Vagina (tissue), 2 donors: ENCODE results near the gene PRR13. TPM values are rescaled to one million over a fixed set of nuclear protein-coding genes. Genes with fewer than 3 reads are reported as not detected.

Experiments used
- DNase-seq, 2 donors: peaks; one replicate each; pipeline ENCODE4 v3.0.0-alpha.2; 2017; ENCODE audit errors: extremely low spot score in 2 of 2
- H3K27ac ChIP-seq: fragments of 200-600 bp; sonication (generic); one replicate; pipeline ENCODE4 v1.5.1; 2019
- H3K27me3 ChIP-seq: fragments of 200-600 bp; sonication (generic); one replicate; pipeline ENCODE4 v1.5.1; 2019
- H3K36me3 ChIP-seq, 2 donors: fragments of 200-600 bp; sonication (generic); one replicate each; pipeline ENCODE4 v1.5.1; 2017 to 2019
- H3K4me1 ChIP-seq: fragments of 200-600 bp; sonication (generic); one replicate; pipeline ENCODE4 v1.5.1; 2019
- H3K4me3 ChIP-seq, 2 donors: fragments of 200-600 bp; sonication (generic); 1 replicate in 1 of 2; 2 replicates in 1 of 2; pipeline ENCODE4 v1.5.1; 2016 to 2019
- H3K9me3 ChIP-seq: fragments of 200-600 bp; sonication (generic); one replicate; pipeline ENCODE4 v1.5.1; 2019
- POLR2A ChIP-seq, 2 donors: fragments of 450-650 bp; IDR thresholded peaks; one replicate each; pipeline ENCODE4 v1.6.1; 2017; ENCODE audit warnings: antibody characterized with exemption in 2 of 2, mild to moderate bottlenecking in 2 of 2, moderate library complexity in 2 of 2
- POLR2AphosphoS5 ChIP-seq, 2 donors: sonication (generic); formaldehyde crosslinking; IDR thresholded peaks; one replicate each; pipeline ENCODE4 v1.9.0; 2017; ENCODE audit warnings: antibody characterized with exemption in 2 of 2, mild to moderate bottlenecking in 2 of 2, low read depth in 1 of 2; ENCODE audit not compliant: insufficient read depth in 1 of 2
- intact Hi-C: fragments of 100-400 bp; cut with DNase I; formaldehyde crosslinking; loops from one replicate; pipeline ENCODE4 v1.15.1; 2023
- total RNA-seq: library from RNA; depleted of rRNA; stranded (reverse); fragments of >200 nt; gene quantifications from one replicate; pipeline ENCODE4 v1.2.3, GENCODE V29; 2016
- TF ChIP-seq, protein P1 (sequence below), 3 experiments: fragments of 450-650 bp in 2 of 3; fragments of 200-600 bp in 1 of 3; sonication (generic) in 1 of 3; IDR thresholded peaks; one replicate each; pipeline ENCODE4 v1.5.1; 2017 to 2019; ENCODE audit warnings: antibody characterized with exemption in 3 of 3, mild to moderate bottlenecking in 2 of 3, moderate library complexity in 2 of 3

Gene PRR13
- total RNA-seq, 1 donor from 2014 or later = 54.0 TPM

DNA sequence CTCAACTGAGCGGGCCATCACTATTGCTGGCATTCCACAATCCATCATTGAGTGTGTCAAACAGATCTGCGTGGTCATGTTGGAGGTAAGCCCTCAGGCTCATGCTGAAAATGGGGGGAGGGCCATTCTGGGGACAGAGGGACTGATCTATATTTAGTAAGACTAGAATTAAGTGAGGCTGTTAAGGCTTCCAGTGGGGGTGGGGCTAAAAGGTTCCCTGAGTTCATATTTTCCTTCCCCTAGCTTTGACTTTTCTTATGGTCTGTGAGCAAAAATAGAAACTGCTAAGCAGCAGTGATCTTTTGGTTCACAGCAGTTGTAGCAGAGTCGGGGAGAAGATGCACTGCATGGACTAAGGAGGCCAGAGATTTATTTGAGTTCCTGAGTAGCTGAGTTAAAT lies 19.5 kb downstream of the PRR13 start:
- DNase-seq = no peak
- Histone ChIP-seq H3K4me1 (peaks cover 12% of the 10 kb centered on the region), H3K4me3 (no peak overlapping the region), H3K27me3 (no peaks in the 10 kb centered on the region), H3K36me3 (peaks cover 0 to 100% of the 10 kb centered on the region in 2 donors), H3K9me3 (no peaks in the 10 kb centered on the region), H3K27ac (no peak overlapping the region)
- intact Hi-C loops = no loop called here
- TF ChIP-seq POLR2AphosphoS5 (IDR thresholded peaks at IDR 0.05; ENCODE audit: insufficient read depth in 1 of 2, low read depth in 1 of 2) (no peak), POLR2A (IDR thresholded peaks at IDR 0.05) (no peak)
- TF ChIP-seq, protein P1, sequence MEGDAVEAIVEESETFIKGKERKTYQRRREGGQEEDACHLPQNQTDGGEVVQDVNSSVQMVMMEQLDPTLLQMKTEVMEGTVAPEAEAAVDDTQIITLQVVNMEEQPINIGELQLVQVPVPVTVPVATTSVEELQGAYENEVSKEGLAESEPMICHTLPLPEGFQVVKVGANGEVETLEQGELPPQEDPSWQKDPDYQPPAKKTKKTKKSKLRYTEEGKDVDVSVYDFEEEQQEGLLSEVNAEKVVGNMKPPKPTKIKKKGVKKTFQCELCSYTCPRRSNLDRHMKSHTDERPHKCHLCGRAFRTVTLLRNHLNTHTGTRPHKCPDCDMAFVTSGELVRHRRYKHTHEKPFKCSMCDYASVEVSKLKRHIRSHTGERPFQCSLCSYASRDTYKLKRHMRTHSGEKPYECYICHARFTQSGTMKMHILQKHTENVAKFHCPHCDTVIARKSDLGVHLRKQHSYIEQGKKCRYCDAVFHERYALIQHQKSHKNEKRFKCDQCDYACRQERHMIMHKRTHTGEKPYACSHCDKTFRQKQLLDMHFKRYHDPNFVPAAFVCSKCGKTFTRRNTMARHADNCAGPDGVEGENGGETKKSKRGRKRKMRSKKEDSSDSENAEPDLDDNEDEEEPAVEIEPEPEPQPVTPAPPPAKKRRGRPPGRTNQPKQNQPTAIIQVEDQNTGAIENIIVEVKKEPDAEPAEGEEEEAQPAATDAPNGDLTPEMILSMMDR (IDR thresholded peaks at IDR 0.05) = no peak

DNA sequence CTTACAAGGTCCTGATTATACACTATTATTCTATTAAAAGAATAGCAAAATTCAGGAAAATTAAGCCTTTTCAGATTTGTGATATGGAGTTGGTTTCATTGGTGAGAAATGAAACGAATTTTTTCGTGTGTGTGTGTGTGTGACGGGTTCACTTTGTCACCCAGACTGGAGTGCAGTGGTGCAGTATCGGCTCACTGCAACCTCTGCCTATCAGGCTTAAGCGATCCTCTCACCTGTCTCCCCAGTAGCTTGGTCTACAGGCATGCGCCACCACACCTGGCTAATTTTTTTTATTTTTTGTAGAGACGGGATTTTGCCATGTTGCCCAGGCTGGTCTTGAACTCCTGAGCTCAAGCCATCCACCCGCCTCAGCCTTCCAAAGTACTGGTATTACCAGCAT lies 20.1 kb downstream of the PRR13 start:
- no peaks in the 10 kb centered on the region for H3K27me3 ChIP-seq
- no peak overlapping the region for H3K27ac ChIP-seq
- H3K36me3 ChIP-seq = peaks cover 0 to 100% of the 10 kb centered on the region in 2 donors
- H3K4me3 ChIP-seq = no peak overlapping the region
- TF ChIP-seq, protein P1 (IDR thresholded peaks at IDR 0.05) = no peak
- TF ChIP-seq POLR2AphosphoS5 (IDR thresholded peaks at IDR 0.05; ENCODE audit: insufficient read depth in 1 of 2, low read depth in 1 of 2) (no peak), POLR2A (IDR thresholded peaks at IDR 0.05) (no peak)
- H3K9me3 ChIP-seq = no peaks in the 10 kb centered on the region
- DNase-seq = no peak
- peaks cover 12% of the 10 kb centered on the region for H3K4me1 ChIP-seq
- intact Hi-C loops = no loop called here

DNA sequence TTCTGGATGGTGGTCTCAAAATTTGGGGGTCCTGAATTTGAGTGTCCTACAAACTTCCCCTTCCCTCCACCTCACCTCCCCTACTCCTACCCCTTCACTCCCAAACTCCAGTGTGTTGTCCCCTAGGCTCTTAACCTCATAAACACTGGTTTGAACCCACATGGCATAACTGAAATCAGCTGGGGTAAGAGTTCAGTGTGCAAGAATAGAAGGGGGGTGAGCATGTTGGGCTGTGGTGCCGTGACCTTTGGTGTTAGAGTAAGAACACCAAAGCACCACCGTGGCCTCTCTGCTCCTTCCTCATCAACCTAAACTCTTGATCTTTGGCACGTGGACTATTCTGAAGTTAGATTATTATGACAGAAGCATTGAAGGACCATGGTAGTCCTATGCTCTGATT lies 21.4 kb downstream of the PRR13 start:
- Histone ChIP-seq H3K27ac (no peak overlapping the region), H3K4me3 (no peak overlapping the region), H3K9me3 (no peaks in the 10 kb centered on the region), H3K36me3 (peaks cover 4 to 100% of the 10 kb centered on the region in 2 donors), H3K27me3 (no peaks in the 10 kb centered on the region), H3K4me1 (peaks cover 12% of the 10 kb centered on the region)
- TF ChIP-seq POLR2AphosphoS5 (IDR thresholded peaks at IDR 0.05; ENCODE audit: insufficient read depth in 1 of 2, low read depth in 1 of 2) (no peak), POLR2A (IDR thresholded peaks at IDR 0.05) (no peak)
- TF ChIP-seq, protein P1 (IDR thresholded peaks at IDR 0.05) = no peak
- no peak for DNase-seq
- intact Hi-C loops = no loop called here

DNA sequence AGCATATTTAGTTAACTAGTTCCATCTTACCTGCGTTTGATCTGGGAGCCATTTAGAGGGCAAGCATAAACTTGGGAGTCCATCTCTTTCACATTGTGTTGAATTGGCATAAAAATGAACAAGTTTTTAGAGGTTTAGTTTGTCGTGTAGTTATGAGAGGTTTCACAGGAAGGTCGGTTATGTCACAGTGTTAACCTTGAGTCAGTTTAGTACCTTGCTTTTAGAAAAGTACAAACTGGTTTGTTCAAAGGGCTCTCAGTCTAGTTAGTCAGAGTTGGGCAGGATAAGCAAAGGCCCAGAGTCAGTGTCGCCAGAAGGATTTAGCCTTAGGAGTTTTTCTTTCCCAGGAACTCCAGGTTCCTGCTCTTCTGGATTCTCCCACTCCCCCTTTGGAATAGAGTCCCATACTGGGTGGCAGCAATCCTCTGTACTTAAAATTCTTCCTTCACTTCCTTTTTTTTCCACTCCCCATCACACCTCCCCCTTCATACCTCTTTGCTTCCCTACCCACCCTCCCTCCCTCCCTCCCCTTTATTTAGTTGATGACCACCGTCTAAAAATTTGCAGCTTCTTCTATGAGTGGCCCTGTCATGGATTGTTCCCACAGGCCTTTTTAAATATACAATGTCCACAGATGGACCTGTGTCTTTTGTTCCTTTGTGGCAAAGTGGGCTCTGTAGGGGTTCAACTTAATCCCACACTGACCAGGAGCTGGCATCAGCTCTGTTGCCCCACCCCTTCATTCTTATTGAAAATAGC lies 22.4 kb downstream of the PRR13 start:
- Histone ChIP-seq H3K36me3 (peaks cover 4 to 100% of the 10 kb centered on the region in 2 donors), H3K9me3 (no peaks in the 10 kb centered on the region), H3K4me1 (peaks cover 12% of the 10 kb centered on the region), H3K4me3 (no peak overlapping the region), H3K27ac (no peak overlapping the region), H3K27me3 (no peaks in the 10 kb centered on the region)
- TF ChIP-seq, protein P1 (IDR thresholded peaks at IDR 0.05) = no peak
- no peak for TF ChIP-seq POLR2AphosphoS5 (IDR thresholded peaks at IDR 0.05; ENCODE audit: insufficient read depth in 1 of 2, low read depth in 1 of 2)
- TF ChIP-seq POLR2A (IDR thresholded peaks at IDR 0.05) = no peak
- intact Hi-C loops = no loop called here
- DNase-seq = no peak

DNA sequence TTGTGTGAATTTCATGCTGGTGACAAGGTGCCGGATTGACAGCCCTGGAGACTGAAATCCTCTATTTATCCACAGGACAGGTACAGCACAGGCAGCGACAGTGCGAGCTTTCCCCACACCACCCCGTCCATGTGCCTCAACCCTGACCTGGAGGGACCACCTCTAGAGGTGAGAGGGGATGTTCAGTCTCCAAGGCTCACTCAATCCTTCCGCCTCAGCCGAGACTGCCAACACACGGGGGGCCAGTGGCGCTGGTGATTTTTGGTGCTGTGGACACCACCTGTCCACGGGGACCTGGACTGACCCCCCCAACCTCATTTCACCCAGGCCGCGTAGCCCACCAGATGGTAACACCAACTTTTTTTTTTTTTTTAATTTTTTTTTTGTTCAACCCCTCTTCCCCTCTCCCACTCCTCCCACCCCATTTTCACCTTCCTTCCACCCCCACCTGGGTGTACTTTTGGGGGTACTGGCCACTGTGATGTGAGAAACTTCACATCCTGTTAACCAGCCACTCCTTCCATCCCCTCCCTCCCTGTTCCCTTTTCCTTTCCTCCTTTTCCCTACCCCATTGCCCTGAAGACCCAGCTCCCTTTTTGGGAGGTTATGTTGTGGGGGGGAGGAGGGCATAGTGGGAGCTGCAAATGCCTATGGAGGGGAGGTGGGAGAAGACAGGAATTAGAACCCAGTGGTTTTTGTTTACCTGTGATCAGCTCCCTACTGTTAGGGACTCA lies 23.3 kb downstream of the PRR13 start:
- no peak overlapping the region for H3K4me3 ChIP-seq
- H3K27ac ChIP-seq = no peak overlapping the region
- intact Hi-C loops = no loop called here
- no peaks in the 10 kb centered on the region for H3K27me3 ChIP-seq
- peaks cover 12% of the 10 kb centered on the region for H3K4me1 ChIP-seq
- no peaks in the 10 kb centered on the region for H3K9me3 ChIP-seq
- TF ChIP-seq, protein P1 (IDR thresholded peaks at IDR 0.05) = no peak
- TF ChIP-seq POLR2A (IDR thresholded peaks at IDR 0.05) (no peak), POLR2AphosphoS5 (IDR thresholded peaks at IDR 0.05; ENCODE audit: insufficient read depth in 1 of 2, low read depth in 1 of 2) (no peak)
- H3K36me3 ChIP-seq = peaks cover 4 to 100% of the 10 kb centered on the region in 2 donors
- DNase-seq = no peak
